ENCODE results near the gene PTPRE.

PTPRE gene

GRCh38 chr10:128025437-128025836, 118.5 kb downstream of the PTPRE start:
- DNase-seq (ENCODE audit: low read depth in 2 of 2): no peak

GRCh38 chr10:128025951-128026350, 119.0 kb downstream of the PTPRE start:
- DNase-seq (ENCODE audit: low read depth in 2 of 2): no peak

DNA sequence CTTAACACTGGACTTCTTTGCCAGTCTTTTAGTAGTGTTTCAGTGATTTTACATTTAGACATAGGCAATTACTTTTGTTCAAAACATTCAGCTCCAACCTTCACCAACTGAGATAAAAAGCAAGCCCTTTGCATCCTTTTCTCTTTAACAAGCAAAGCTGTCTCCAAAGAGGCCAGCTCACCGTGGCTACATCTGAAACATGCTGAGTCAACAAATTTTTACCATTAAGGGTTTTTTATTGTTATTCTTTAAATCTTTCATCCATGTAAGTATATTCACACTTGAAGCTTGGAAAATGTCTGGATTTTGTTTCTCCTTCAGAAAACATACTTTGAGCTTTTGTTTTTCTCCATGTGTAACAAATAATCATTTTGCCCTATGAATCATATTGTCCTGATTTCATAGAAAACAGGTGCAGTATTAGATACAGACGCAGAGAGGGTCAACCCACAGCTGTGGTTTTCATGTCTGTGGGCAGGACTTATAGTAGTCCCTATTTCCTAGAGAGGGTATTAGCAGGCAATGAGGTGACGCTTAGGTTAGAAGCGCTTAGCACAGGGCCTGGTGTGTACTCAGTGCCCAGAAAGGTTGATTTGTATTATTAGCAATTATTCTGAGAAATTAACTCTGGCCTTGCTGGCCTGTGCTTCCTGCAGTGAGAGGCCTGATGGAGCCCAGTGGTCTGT, 119.9 kb downstream of the PTPRE start:
- DNase-seq (ENCODE audit: low read depth in 2 of 2): no peak

DNA sequence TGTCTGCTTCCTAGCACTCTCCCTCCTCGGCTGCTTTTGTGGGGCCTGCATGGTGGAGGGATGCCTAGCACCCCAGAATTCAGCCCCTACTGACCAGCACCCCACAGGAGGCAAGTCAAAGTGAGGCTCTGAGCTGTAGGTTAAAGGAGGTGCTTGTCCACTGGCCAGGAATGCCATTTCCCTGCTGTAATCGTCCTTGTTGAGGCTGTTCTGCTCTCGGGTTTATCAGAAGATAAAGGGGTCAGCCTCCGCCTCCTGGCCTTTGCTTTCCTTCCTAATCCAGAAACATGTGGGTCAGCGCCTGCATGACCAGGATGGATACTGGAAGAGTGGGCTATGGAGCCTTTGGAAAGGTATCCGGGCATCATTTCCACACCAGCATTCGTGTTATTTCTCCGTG, 120.4 kb downstream of the PTPRE start:
- no peak for DNase-seq (ENCODE audit: low read depth in 2 of 2)

GRCh38 chr10:128027822-128028507, 121.1 kb downstream of the PTPRE start:
- DNase-seq (ENCODE audit: low read depth in 2 of 2): no peak

GRCh38 chr10:128028508-128029289, 121.8 kb downstream of the PTPRE start:
- DNase-seq (ENCODE audit: low read depth in 2 of 2): no peak

DNA sequence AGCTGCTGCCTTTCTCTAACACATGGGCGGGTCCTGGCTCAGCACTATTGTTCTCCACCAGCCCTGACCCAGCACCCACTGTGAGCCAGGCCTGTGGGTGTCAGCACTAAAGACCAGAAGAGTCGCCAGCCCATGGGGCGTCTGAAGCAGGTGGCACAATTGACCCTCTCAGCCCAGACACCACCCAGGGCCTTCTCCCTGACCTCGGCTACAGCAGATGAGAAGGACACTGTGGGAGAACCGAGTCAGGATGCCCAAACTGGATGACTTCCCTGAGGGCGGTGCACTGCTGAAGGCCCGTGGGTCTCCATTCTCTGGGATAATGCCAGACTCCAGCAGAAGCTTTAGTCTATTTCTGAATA, 122.4 kb downstream of the PTPRE start:
- no peak for DNase-seq (ENCODE audit: low read depth in 2 of 2)

DNA sequence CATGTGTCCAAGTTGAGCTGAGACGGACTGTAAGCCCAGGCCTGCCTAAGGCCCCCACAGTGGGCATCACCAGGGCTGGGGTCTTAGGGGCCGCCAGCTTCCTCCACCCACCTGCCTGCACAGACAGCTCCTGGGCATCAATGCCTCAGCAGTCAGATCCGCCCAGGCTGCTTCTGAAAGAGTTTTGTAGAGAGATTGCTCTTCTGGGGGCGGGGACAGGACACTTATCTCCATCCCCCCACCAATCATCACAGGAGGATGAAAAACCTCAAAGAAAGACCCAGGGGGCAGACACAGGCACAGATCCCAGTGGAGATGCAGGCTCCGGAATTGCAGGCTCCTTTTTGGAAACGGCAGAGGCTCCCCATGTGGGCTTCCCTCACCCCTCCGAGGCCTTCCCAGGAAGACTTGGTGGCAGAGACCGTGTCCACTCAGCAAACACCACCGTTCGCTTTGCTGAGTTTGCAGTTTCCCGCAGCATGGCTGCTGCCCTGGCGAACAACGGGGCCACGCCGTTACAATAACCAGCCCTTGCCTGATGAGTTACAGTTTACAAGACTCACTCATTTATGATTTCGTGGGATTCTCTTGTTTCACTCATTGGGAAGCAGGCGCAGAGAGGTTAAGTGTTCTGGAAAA, 122.9 kb downstream of the PTPRE start:
- DNase-seq (ENCODE audit: low read depth in 2 of 2): no peak

GRCh38 chr10:128030498-128031072, 123.7 kb downstream of the PTPRE start:
- DNase-seq (ENCODE audit: low read depth in 2 of 2): no peak

DNA sequence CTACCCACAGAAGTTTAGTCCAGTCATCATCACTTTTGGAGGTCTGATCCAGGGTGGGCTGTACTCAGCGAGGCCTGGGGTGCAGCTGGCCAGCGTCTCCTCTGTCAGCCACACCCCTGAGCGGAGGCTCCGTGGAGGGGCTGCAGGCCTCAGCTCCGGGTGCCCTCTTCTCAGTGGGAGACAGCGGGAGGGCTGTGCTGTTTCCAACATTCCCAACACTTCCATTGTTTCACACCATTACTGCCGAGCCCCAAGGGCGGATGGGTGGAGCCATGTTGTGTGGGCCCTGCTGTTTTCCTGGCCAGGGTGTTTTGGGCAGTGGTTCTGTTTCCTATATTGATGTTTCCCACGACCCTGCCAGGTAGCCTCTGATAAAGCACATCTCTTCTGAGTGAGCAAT, 124.3 kb downstream of the PTPRE start:
- DNase-seq (ENCODE audit: low read depth in 2 of 2): no peak

DNA sequence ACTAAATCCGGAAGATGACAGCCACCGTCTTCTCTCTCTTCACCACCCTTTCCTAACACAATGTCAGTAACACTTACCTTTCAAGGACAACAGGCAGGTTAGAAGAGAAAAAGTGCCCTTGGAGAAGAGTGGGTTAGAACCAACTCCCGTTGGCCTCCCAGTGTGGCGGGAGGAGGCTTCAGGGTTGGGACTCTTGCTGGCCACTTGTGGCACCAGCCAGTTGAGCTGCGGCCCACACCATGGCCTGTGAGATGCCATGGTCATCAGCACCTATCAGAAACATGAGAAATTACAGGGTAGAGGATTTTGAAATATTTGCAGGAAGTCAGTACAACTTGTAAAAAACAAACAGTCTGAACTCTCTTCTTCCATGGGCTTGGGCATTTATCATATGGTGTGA, 125.6 kb downstream of the PTPRE start:
- no peak for DNase-seq (ENCODE audit: low read depth in 2 of 2)

- DNase-seq (ENCODE audit: low read depth in 2 of 2): peak; percentile 58
Measured at GRCh38 chr10:128035557-128035973, 128.7 kb downstream of the PTPRE start.

DNA sequence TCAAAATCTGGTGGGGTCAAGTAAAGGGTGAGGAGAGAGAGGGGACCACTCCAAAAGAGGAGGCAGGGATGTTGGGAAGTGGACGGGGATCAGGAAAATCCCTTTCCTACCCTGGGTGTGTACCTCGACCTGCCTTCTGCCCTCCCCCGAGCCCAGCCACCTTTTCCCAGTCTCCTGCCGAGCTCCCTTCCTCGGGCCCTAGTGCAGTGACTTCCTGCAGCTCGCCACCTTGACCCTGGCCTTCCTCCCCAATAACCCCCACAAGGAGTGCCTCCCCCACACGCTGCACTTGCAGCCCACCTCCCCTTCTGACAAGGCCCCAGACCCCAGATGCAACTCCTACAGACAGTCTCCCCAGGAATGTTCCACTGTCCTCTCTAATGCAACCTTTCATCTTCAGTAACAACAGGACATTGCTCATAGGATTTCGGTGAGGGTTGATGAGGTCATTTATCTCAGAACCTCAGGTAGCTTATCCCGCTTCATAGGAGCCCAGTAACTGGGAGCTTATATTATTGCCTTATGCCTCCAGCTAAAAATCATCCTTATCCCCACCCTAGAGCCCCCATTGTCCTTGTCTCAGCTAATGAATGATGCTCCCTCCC, 129.2 kb downstream of the PTPRE start:
- no peak for DNase-seq (ENCODE audit: low read depth in 2 of 2)

DNA sequence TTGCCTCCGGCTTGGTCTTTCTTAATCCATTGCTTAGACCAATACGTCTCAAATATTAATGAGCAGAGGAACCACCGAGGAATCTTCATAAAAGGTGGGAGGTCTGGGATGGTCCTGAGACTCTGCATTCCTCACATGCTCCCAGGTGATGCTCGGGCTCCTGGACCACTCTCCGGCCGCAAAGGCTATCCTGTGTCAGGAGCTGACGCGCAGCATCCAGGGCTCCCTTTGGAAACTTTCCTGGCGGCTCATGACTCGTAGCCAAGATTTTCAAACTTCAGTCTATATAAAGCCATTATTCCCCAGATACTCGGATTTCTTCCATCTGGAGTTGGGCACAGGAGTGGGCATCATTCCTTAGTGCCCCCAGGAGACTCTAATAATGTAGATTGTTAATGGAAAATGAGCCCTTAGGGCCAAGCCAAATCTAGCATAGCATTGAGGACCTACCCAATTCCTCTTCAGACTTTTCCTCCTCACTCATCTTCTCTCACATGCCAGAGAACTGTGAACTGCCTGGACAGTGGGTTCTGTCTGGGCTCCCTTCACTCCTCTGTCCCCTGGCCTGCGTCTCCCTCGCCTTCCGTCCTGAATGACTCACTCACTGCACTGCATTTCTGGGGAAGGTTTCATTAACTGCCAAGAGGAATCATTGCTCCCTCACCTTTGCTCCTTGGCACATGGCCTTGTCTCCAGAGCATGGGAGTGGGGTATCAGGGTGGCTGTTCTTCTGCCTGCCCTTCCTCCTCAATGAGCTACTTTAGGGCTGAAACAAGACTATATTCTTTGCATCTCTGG, 130.0 kb downstream of the PTPRE start:
- no peak for DNase-seq (ENCODE audit: low read depth in 2 of 2)

- DNase-seq (ENCODE audit: low read depth in 2 of 2): no peak
Measured at GRCh38 chr10:128040096-128040495, 133.2 kb downstream of the PTPRE start.

DNA sequence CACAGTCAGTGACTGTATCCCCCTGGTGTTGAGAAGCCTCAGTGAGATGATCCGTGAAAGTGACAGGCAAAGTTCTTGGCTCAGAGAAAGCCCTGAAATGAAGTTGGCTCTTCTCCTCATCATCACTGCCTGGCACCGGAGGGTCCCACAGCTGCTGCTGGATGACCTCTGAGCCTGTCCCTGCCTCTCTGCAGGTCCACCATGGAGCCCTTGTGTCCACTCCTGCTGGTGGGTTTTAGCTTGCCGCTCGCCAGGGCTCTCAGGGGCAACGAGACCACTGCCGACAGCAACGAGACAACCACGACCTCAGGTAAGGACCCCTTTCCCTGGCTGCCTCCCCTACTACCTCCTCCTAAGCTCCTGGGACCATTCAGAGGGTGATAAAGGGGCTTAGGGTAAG, 133.8 kb downstream of the PTPRE start:
- no peak for DNase-seq (ENCODE audit: low read depth in 2 of 2)

DNA sequence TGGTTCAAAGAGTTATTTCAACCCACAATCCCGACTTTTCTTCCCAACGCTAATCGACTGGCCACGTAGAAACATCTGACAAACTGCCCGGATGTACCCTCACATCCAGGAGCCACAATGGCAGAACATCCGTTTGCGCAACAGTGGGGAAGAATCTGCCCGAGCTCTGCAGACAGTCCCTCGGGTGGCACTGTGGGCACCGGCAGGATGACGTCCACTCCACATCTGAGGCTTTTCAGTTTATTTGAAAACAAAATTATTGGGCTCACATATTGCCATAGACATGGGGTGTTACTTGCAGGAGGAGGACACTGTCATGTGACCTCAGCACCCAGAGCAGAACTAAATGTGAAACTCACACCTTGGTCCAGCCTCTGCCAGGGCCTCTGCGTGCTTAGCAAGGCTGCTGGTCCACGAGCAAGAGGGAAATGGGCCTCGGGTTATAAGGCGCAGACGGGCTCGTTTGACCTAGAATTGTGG, 135.3 kb downstream of the PTPRE start:
- no peak for DNase-seq (ENCODE audit: low read depth in 2 of 2)

DNA sequence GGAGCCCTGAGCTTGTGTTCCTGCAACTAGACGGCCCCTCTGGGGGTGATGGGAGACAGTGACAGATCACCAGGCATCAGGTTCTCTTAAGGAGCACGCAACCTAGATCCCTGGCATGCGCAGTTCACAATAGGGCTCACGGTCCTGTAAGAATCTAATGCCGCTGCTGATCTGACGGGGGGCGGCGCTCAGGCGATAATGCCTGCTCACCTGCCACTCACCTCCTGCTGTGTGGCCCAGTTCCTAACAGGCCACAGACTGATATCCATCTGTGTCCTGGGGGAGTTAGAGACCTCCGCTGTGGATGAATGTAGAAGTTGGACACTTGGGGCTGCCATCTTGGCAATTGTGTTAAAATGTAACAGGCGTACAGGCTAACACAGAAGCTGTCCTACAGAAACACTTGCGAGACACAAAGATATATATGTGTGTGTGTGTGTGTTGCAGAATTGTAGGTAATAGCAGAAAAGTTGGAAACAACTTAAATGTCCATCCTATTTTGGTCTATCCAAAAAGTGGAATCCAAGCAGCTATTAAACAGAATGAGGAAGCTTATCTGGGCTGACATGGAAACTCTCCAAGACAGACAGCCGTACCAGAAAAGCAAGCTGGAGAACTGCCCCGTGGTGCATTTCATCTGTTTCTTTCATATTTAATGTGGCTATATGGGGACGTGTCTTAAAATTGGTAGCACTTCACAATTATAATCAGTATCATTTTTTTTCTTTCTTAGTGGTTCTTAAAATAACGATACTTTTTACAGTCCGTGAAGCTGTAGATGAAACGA, 136.5 kb downstream of the PTPRE start:
- no peak for DNase-seq (ENCODE audit: low read depth in 2 of 2)

- DNase-seq (ENCODE audit: low read depth in 2 of 2): no peak
Measured at GRCh38 chr10:128044186-128044585, 137.3 kb downstream of the PTPRE start.

Data from stimulated activated CD4-positive, alpha-beta T cell treated with anti-CD3 and anti-CD28 coated beads, Interleukin-1b, Interleukin-23, amount 100 ng/mL, for 4 hours (primary cell).